Femur (tissue), 1 donor: ENCODE results near the gene NSUN4.
A peak's percentile ranks its signal among the peaks of the same experiment; 100 is the strongest.
"Not testable (repeated sequence)": the region's sequence is repeated elsewhere in the genome, so short reads cannot be mapped to it uniquely, and the experiment has no call there.

Source experiments
- DNase-seq: peaks from one replicate; pipeline ENCODE4 v3.0.0-alpha.2; 2017

Gene NSUN4

GRCh38 chr1:46328182-46328581 lies 12.4 kb upstream of the NSUN4 start:
- not testable (repeated sequence) for DNase-seq

- not testable (repeated sequence) for DNase-seq
These were observed 10.8 kb upstream of the NSUN4 start for GRCh38 chr1:46329807-46330206.

- DNase-seq: not testable (repeated sequence)
These were observed 10.2 kb upstream of the NSUN4 start for GRCh38 chr1:46330381-46330780.

- not testable (repeated sequence) for DNase-seq
These were observed 8.6 kb upstream of the NSUN4 start for GRCh38 chr1:46331786-46332540.

- no peak for DNase-seq
These were observed 7.1 kb upstream of the NSUN4 start for GRCh38 chr1:46333300-46334029.

GRCh38 chr1:46334030-46334384 lies 6.6 kb upstream of the NSUN4 start:
- DNase-seq: no peak

- DNase-seq: no peak
These were observed 5.5 kb upstream of the NSUN4 start for GRCh38 chr1:46335081-46335480.

GRCh38 chr1:46337409-46337808 lies 3.2 kb upstream of the NSUN4 start:
- not testable (repeated sequence) for DNase-seq

GRCh38 chr1:46341222-46342083 lies 846 bp downstream of the NSUN4 start:
- DNase-seq: peak; percentile 22

GRCh38 chr1:46342084-46342656 lies 1.6 kb downstream of the NSUN4 start:
- peak; percentile 24 for DNase-seq

- no peak for DNase-seq
These were observed 2.2 kb downstream of the NSUN4 start for GRCh38 chr1:46342677-46343350.

- no peak for DNase-seq
These were observed 2.7 kb downstream of the NSUN4 start for GRCh38 chr1:46343351-46343695.

- DNase-seq: no peak
These were observed 3.1 kb downstream of the NSUN4 start for GRCh38 chr1:46343705-46344104.

GRCh38 chr1:46344481-46344880 lies 3.9 kb downstream of the NSUN4 start:
- no peak for DNase-seq

GRCh38 chr1:46345281-46345680 lies 4.7 kb downstream of the NSUN4 start:
- DNase-seq: no peak

- DNase-seq: no peak
These were observed 11.8 kb downstream of the NSUN4 start for GRCh38 chr1:46352363-46352762.

- not testable (repeated sequence) for DNase-seq
These were observed 15.3 kb downstream of the NSUN4 start for GRCh38 chr1:46355920-46356319.

- no peak for DNase-seq
These were observed 21.6 kb downstream of the NSUN4 start for GRCh38 chr1:46362158-46362557.

- no peak for DNase-seq
These were observed 22.5 kb downstream of the NSUN4 start for GRCh38 chr1:46363121-46363520.

- no peak for DNase-seq
These were observed 24.0 kb downstream of the NSUN4 start for GRCh38 chr1:46364612-46365011.

GRCh38 chr1:46365796-46366195 lies 25.2 kb downstream of the NSUN4 start:
- not testable (repeated sequence) for DNase-seq

- DNase-seq: no peak
These were observed 26.5 kb downstream of the NSUN4 start for GRCh38 chr1:46367072-46367471.

- DNase-seq: not testable (repeated sequence)
These were observed 27.1 kb downstream of the NSUN4 start for GRCh38 chr1:46367701-46368100.
